GM20000 (cell line): ENCODE measurements around the gene M1AP.
A peak's percentile ranks its signal among the peaks of the same experiment; 100 is the strongest.

Experiments used
- DNase-seq: peaks from one replicate; pipeline ENCODE4 v3.0.0; 2012; ENCODE audit warnings: low spot score
- CTCF ChIP-seq: IDR thresholded peaks from 2 replicates; pipeline ENCODE4 v1.5.1; 2012; ENCODE audit warnings: mild to moderate bottlenecking, control low read depth; ENCODE audit errors: extremely low read depth, missing control alignments

M1AP gene

GRCh38 chr2:74648009-74648443 is at the start of gene M1AP:
Gene M1AP, minus strand, starts transcription at chr2:74648330. Its CDS starts 8,055 bp downstream, at chr2:74640275.
- peak; percentile 54 for TF ChIP-seq CTCF
- peak; percentile 50 for DNase-seq

- TF ChIP-seq CTCF, result no peak
- no peak for DNase-seq
Observed at GRCh38 chr2:74696829-74697228, 48.7 kb upstream of the M1AP start.

- no peak for TF ChIP-seq CTCF
Observed at GRCh38 chr2:74695663-74696062, 47.5 kb upstream of the M1AP start.

GRCh38 chr2:74694281-74694680 is 46.2 kb upstream of the M1AP start:
- DNase-seq, result no peak
- TF ChIP-seq CTCF, result no peak

More at GRCh38 chr2:74695663-74696062, 47.5 kb upstream of the M1AP start:
- no peak for DNase-seq

- TF ChIP-seq CTCF, result no peak
- no peak for DNase-seq
Observed at GRCh38 chr2:74693668-74694067, 45.5 kb upstream of the M1AP start.

- DNase-seq, result no peak
- no peak for TF ChIP-seq CTCF
Observed at GRCh38 chr2:74693213-74693612, 45.1 kb upstream of the M1AP start.

GRCh38 chr2:74691929-74692328 is 43.8 kb upstream of the M1AP start:
- DNase-seq, result no peak
- TF ChIP-seq CTCF, result no peak

GRCh38 chr2:74690571-74690970 is 42.4 kb upstream of the M1AP start:
- TF ChIP-seq CTCF, result peak; percentile 64
- DNase-seq, result peak; percentile 74
